ENCODE data around the gene ADAMTSL1. TPM values are rescaled to one million over a fixed set of nuclear protein-coding genes. Genes with fewer than 3 reads are reported as not detected.

Gene ADAMTSL1
- polyA plus RNA-seq, 6 donors from 2014 or later: not detected

- ATAC-seq (ENCODE audit: low read depth in 2 of 2) (no peak), DNase-seq (no peak)
- Mint-ChIP-seq H3K4me1 (no peaks in the 10 kb centered on the region), H3K27ac (no peak overlapping the region), H3K9me3 (peaks cover 0 to 5% (median 2%) of the 10 kb centered on the region in 7 donors), H3K36me3 (no peaks in the 10 kb centered on the region), H3K4me3 (no peak overlapping the region), H3K27me3 (no peaks in the 10 kb centered on the region)
These were observed 144.9 kb downstream of the ADAMTSL1 start for GRCh38 chr9:18618862-18619261.

GRCh38 chr9:18622186-18622836 lies 148.4 kb downstream of the ADAMTSL1 start:
- peak overlapping the region in 1 of 6 donors; percentile 70 for H3K27ac Mint-ChIP-seq
- no peaks in the 10 kb centered on the region for H3K27me3 Mint-ChIP-seq
- H3K9me3 Mint-ChIP-seq: peaks cover 0 to 5% (median 0%) of the 10 kb centered on the region in 7 donors
- H3K4me1 Mint-ChIP-seq: no peaks in the 10 kb centered on the region
- DNase-seq (no peak), ATAC-seq (ENCODE audit: low read depth in 2 of 2) (no peak)
- no peak overlapping the region for H3K4me3 Mint-ChIP-seq
- no peaks in the 10 kb centered on the region for H3K36me3 Mint-ChIP-seq

GRCh38 chr9:18623221-18624079 lies 149.5 kb downstream of the ADAMTSL1 start:
- H3K9me3 Mint-ChIP-seq: peaks cover 0 to 5% (median 0%) of the 10 kb centered on the region in 7 donors
- no peaks in the 10 kb centered on the region for H3K4me1 Mint-ChIP-seq
- H3K4me3 Mint-ChIP-seq: no peak overlapping the region
- H3K27ac Mint-ChIP-seq: no peak overlapping the region
- no peaks in the 10 kb centered on the region for H3K36me3 Mint-ChIP-seq
- no peaks in the 10 kb centered on the region for H3K27me3 Mint-ChIP-seq
- no peak for DNase-seq
- ATAC-seq (ENCODE audit: low read depth in 2 of 2): no peak

DNA sequence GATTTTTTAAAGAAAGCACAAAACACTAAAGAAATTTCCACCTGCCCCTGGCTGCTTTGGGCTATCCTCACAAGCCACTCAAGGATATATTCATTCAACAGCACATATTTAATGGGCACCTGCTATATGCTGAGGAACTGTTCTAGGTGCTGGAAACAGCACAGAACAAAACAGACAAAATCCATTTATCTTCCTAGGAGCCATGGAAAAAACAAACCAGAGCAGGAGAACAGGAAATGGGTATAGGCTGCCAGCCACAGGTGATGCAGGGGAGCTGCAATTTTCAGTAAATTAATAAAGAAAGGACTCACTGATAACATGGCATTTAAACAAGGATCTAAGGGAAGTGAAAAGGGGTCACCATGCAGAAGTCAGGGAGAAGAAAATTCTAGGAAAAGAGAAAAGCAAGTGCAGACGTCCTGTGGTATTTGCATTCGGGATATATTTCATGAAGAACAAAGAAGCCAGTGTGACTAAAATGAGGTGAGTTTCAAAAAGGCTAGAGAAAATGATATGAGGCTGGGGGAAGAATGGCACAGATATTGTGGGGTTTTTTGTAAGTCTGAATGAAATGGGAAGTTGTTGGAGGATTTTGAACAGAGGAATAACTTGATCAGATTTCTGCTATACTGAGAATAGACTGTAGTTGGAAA lies 152.2 kb downstream of the ADAMTSL1 start:
- DNase-seq: no peak
- no peak for ATAC-seq (ENCODE audit: low read depth in 2 of 2)
- H3K4me3 Mint-ChIP-seq: no peak overlapping the region
- H3K4me1 Mint-ChIP-seq: no peaks in the 10 kb centered on the region
- H3K27ac Mint-ChIP-seq: no peak overlapping the region
- no peaks in the 10 kb centered on the region for H3K27me3 Mint-ChIP-seq
- H3K9me3 Mint-ChIP-seq: peaks cover 0 to 5% (median 0%) of the 10 kb centered on the region in 7 donors
- no peaks in the 10 kb centered on the region for H3K36me3 Mint-ChIP-seq

- H3K4me1 Mint-ChIP-seq: no peaks in the 10 kb centered on the region
- H3K36me3 Mint-ChIP-seq: no peaks in the 10 kb centered on the region
- ATAC-seq (ENCODE audit: low read depth in 2 of 2) (no peak), DNase-seq (no peak)
- peaks cover 0 to 4% (median 0%) of the 10 kb centered on the region in 3 donors for H3K27me3 Mint-ChIP-seq
- H3K27ac Mint-ChIP-seq: no peak overlapping the region
- H3K9me3 Mint-ChIP-seq: peaks cover 0 to 2% (median 0%) of the 10 kb centered on the region in 7 donors
- H3K4me3 Mint-ChIP-seq: no peak overlapping the region
These were observed 155.2 kb downstream of the ADAMTSL1 start for GRCh38 chr9:18629136-18629535.

- ATAC-seq (ENCODE audit: low read depth in 2 of 2): no peak
- H3K4me1 Mint-ChIP-seq: no peaks in the 10 kb centered on the region
- no peak overlapping the region for H3K4me3 Mint-ChIP-seq
- no peak overlapping the region for H3K27ac Mint-ChIP-seq
- no peak for DNase-seq
- H3K27me3 Mint-ChIP-seq: peaks cover 0 to 4% (median 0%) of the 10 kb centered on the region in 3 donors
- no peaks in the 10 kb centered on the region for H3K9me3 Mint-ChIP-seq
- H3K36me3 Mint-ChIP-seq: no peaks in the 10 kb centered on the region
These were observed 158.9 kb downstream of the ADAMTSL1 start for GRCh38 chr9:18632632-18633403.

DNA sequence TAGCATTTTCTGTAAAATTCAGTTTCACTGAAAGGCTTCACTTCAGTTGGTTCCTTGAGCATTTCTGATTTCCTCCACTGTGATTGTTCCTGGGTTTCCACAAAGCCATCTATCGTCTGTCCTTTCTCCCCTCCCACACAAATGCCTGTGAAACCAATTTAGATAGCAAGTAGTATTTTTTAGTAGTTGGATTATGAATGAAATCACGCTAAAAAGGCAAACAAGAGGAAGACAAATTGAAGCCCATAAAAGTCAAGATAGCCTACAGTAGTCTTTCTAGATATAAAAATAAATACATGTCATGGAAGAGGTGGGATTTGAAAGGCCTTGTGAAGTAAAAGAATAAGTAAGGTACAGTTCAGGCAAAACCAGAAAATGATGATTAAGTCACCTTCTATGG lies 162.8 kb downstream of the ADAMTSL1 start:
- ATAC-seq (ENCODE audit: low read depth in 2 of 2) (no peak), DNase-seq (no peak)
- H3K36me3 Mint-ChIP-seq: no peaks in the 10 kb centered on the region
- H3K9me3 Mint-ChIP-seq: peaks cover 0 to 7% (median 0%) of the 10 kb centered on the region in 7 donors
- H3K27ac Mint-ChIP-seq: no peak overlapping the region
- no peaks in the 10 kb centered on the region for H3K4me1 Mint-ChIP-seq
- H3K27me3 Mint-ChIP-seq: peaks cover 0 to 4% (median 0%) of the 10 kb centered on the region in 3 donors
- H3K4me3 Mint-ChIP-seq: no peak overlapping the region

GRCh38 chr9:18638371-18639249 lies 164.7 kb downstream of the ADAMTSL1 start:
- no peaks in the 10 kb centered on the region for H3K36me3 Mint-ChIP-seq
- no peak for ATAC-seq (ENCODE audit: low read depth in 2 of 2)

DNA sequence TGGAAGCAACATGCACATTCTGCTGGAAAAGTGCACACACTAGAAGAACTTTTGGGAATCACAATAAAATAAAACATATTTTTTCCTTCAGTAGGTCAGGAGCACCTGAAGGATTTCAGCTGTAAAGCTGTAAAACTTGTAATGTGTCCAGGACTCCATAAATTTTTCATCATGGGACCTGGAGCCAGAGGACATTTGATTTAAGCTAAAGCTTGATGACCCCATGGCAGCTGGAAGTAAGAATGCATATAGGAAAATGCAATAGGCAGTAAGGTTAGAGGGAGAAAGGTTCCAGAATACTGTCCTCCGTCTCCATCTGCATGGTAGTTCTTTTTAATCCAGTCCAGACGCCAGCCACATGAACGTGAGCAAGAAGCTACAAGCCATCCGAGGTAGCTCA lies 166.0 kb downstream of the ADAMTSL1 start:
- Mint-ChIP-seq H3K9me3 (peaks cover 0 to 14% (median 5%) of the 10 kb centered on the region in 7 donors), H3K27ac (no peak overlapping the region), H3K27me3 (no peaks in the 10 kb centered on the region), H3K4me1 (no peaks in the 10 kb centered on the region), H3K4me3 (no peak overlapping the region), H3K36me3 (no peaks in the 10 kb centered on the region)
- no peak for ATAC-seq (ENCODE audit: low read depth in 2 of 2)
- DNase-seq: no peak

More at GRCh38 chr9:18638371-18639249, 164.7 kb downstream of the ADAMTSL1 start:
- Mint-ChIP-seq H3K27me3 (no peaks in the 10 kb centered on the region), H3K4me3 (no peak overlapping the region), H3K4me1 (no peaks in the 10 kb centered on the region), H3K27ac (no peak overlapping the region), H3K9me3 (peaks cover 0 to 12% (median 4%) of the 10 kb centered on the region in 7 donors)
- DNase-seq: no peak

- no peaks in the 10 kb centered on the region for H3K36me3 Mint-ChIP-seq
- no peak overlapping the region for H3K27ac Mint-ChIP-seq
- H3K9me3 Mint-ChIP-seq: peaks cover 0 to 2% (median 0%) of the 10 kb centered on the region in 7 donors
- H3K4me3 Mint-ChIP-seq: no peak overlapping the region
- H3K27me3 Mint-ChIP-seq: no peaks in the 10 kb centered on the region
- ATAC-seq (ENCODE audit: low read depth in 2 of 2) (no peak), DNase-seq (no peak)
- no peaks in the 10 kb centered on the region for H3K4me1 Mint-ChIP-seq
These were observed 185.1 kb downstream of the ADAMTSL1 start for GRCh38 chr9:18658804-18659705.

- no peak for DNase-seq
- H3K4me1 Mint-ChIP-seq: no peaks in the 10 kb centered on the region
- H3K27me3 Mint-ChIP-seq: no peaks in the 10 kb centered on the region
- H3K36me3 Mint-ChIP-seq: no peaks in the 10 kb centered on the region
- H3K9me3 Mint-ChIP-seq: peaks cover 0 to 2% (median 0%) of the 10 kb centered on the region in 7 donors
- no peak for ATAC-seq (ENCODE audit: low read depth in 2 of 2)
- no peak overlapping the region for H3K27ac Mint-ChIP-seq
- H3K4me3 Mint-ChIP-seq: no peak overlapping the region
These were observed 186.0 kb downstream of the ADAMTSL1 start for GRCh38 chr9:18660001-18660400.

Data from naive B cell (primary cell).